ENCODE measurements around the gene BEND3. TPM values are rescaled to one million over a fixed set of nuclear protein-coding genes. Genes with fewer than 3 reads are reported as not detected.

The BEND3 gene
- total RNA-seq, 1 donor from 2014 or later = 10.9 TPM

DNA sequence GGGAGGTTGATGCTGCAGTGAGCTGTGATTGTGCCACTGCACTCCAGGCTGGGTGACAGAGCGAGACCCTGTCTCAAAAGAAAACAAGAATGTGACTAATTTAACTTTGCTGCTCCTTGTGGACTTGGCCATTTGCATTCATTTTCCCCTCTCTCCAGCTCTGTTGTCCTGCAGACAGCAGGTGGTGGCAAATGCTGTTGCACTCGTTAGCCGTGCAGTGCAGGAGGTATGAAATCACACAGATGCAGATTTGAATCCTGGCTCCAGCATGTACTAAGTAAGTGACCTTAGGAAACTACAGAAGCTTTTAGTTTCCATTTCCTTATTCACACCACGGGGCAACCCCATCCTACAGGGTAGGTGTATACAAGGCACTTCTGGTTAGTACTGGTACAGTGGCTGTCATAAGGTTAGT, 9.6 kb upstream of the BEND3 start:
- DNase-seq = peak; percentile 41
- TF ChIP-seq, protein P1, sequence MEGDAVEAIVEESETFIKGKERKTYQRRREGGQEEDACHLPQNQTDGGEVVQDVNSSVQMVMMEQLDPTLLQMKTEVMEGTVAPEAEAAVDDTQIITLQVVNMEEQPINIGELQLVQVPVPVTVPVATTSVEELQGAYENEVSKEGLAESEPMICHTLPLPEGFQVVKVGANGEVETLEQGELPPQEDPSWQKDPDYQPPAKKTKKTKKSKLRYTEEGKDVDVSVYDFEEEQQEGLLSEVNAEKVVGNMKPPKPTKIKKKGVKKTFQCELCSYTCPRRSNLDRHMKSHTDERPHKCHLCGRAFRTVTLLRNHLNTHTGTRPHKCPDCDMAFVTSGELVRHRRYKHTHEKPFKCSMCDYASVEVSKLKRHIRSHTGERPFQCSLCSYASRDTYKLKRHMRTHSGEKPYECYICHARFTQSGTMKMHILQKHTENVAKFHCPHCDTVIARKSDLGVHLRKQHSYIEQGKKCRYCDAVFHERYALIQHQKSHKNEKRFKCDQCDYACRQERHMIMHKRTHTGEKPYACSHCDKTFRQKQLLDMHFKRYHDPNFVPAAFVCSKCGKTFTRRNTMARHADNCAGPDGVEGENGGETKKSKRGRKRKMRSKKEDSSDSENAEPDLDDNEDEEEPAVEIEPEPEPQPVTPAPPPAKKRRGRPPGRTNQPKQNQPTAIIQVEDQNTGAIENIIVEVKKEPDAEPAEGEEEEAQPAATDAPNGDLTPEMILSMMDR (IDR thresholded peaks at IDR 0.05; ENCODE audit: partially characterized antibody, unreplicated experiment) = no peak
- Mint-ChIP-seq H3K4me1 (ENCODE audit: low read depth, unreplicated experiment) (peaks cover 5% of the 10 kb centered on the region), H3K4me3 (ENCODE audit: unreplicated experiment) (peak overlapping the region; percentile 25), H3K9me3 (ENCODE audit: unreplicated experiment) (peaks cover 1% of the 10 kb centered on the region), H3K27me3 (ENCODE audit: unreplicated experiment) (peaks cover 4% of the 10 kb centered on the region), H3K27ac (ENCODE audit: unreplicated experiment) (peak overlapping the region; percentile 64), H3K36me3 (ENCODE audit: unreplicated experiment) (no peaks in the 10 kb centered on the region)

DNA sequence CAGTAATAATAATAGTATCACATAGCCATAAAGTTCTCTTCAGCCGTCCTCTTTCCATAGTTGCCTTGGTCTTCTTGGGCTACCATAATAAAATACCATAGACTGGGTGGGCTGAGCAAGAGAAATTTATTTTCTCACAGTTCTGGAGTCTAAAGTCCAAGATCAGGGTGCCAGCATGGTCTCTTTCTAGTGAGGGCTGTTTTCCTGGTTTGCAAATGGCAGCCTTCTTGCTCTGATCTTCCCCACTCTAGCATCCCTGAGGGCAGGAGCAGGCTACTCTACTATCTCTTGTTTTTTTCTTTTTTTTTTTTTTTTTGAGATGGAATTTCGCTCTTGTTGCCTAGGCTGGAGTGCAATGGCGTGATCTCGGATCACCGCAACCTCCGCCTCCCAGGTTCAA, 8.2 kb upstream of the BEND3 start:
- Mint-ChIP-seq H3K4me3 (ENCODE audit: unreplicated experiment) (no peak overlapping the region), H3K27me3 (ENCODE audit: unreplicated experiment) (peaks cover 4% of the 10 kb centered on the region), H3K9me3 (ENCODE audit: unreplicated experiment) (peaks cover 1% of the 10 kb centered on the region), H3K4me1 (ENCODE audit: low read depth, unreplicated experiment) (peaks cover 5% of the 10 kb centered on the region), H3K36me3 (ENCODE audit: unreplicated experiment) (no peaks in the 10 kb centered on the region), H3K27ac (ENCODE audit: unreplicated experiment) (no peak overlapping the region)
- TF ChIP-seq, protein P1 (IDR thresholded peaks at IDR 0.05; ENCODE audit: partially characterized antibody, unreplicated experiment) = no peak
- no peak for DNase-seq

DNA sequence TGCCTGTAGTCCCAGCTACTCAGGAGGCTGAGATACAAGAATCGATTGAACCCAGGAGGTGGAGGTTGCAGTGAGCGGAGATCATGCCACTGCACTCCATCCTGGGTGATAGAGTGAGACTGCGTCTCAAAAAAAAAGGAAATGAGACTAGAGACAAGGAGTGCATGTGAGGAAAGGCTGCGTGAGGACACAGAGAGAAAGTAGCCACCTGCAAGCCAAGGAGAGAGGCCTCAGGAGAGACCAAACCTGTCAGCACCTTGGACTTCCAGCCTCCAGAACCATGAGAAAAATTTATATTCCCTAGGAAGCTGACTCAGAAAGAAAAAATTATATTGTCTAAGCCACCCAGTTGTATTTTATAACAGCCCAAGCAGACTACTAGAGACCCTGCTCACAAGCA, 7.4 kb upstream of the BEND3 start:
- no peaks in the 10 kb centered on the region for H3K36me3 Mint-ChIP-seq (ENCODE audit: unreplicated experiment)
- no peak for DNase-seq
- peaks cover 4% of the 10 kb centered on the region for H3K27me3 Mint-ChIP-seq (ENCODE audit: unreplicated experiment)
- peaks cover 1% of the 10 kb centered on the region for H3K9me3 Mint-ChIP-seq (ENCODE audit: unreplicated experiment)
- peaks cover 5% of the 10 kb centered on the region for H3K4me1 Mint-ChIP-seq (ENCODE audit: low read depth, unreplicated experiment)
- no peak overlapping the region for H3K27ac Mint-ChIP-seq (ENCODE audit: unreplicated experiment)
- TF ChIP-seq, protein P1 (IDR thresholded peaks at IDR 0.05; ENCODE audit: partially characterized antibody, unreplicated experiment) = no peak
- no peak overlapping the region for H3K4me3 Mint-ChIP-seq (ENCODE audit: unreplicated experiment)

DNA sequence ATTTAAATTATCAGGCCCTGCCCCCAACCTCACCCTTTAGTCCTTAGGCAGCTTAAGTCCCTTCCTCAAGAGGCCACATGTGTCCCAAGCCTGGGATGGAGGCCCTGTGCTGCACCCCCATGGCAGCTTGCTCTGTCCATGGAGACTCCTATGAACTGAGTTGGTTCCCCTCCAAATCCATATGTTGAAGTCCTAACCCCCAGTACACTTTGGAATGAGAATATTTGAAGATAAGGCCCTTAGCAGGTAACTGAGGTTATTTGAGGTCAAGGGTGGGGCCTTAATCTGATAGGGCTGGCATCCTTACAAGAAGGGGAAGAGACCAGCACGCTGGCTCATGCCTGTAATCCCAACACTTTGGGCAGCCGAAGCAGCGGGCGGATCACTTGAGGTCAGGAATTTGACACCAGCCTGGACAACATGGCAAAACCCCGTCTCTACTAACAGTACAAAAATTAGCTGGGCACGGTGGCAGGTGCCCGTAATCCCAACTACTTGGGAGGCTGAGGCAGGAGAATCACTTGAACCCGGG, 6.7 kb upstream of the BEND3 start:
- no peak for DNase-seq

DNA sequence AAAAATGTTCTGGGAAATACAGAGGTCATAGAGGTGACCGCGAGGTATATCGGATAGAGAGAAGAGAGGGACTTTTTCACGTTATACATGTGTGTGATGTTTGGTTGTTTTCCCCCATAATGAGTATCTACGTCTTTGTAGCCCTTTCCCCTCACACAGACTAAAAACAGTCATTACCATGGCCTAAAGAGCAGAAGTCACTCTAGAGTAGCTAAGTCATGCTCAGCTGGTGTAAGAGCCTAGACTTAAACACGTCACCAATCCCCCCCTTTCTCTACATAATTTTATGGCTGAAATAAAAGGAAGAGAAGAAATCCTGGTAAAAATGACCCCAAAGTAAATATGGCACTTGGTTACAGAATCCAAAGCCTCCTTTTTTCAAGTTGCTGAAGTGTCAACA, 6.0 kb upstream of the BEND3 start:
- H3K9me3 Mint-ChIP-seq (ENCODE audit: unreplicated experiment) = peaks cover 8% of the 10 kb centered on the region
- no peak overlapping the region for H3K4me3 Mint-ChIP-seq (ENCODE audit: unreplicated experiment)
- DNase-seq = no peak
- H3K36me3 Mint-ChIP-seq (ENCODE audit: unreplicated experiment) = no peaks in the 10 kb centered on the region
- peaks cover 12% of the 10 kb centered on the region for H3K4me1 Mint-ChIP-seq (ENCODE audit: low read depth, unreplicated experiment)
- H3K27me3 Mint-ChIP-seq (ENCODE audit: unreplicated experiment) = peaks cover 9% of the 10 kb centered on the region
- TF ChIP-seq, protein P1 (IDR thresholded peaks at IDR 0.05; ENCODE audit: partially characterized antibody, unreplicated experiment) = no peak
- H3K27ac Mint-ChIP-seq (ENCODE audit: unreplicated experiment) = no peak overlapping the region

More for the DNA sequence above, 6.7 kb upstream of the BEND3 start:
- H3K4me1 Mint-ChIP-seq (ENCODE audit: low read depth, unreplicated experiment) = peaks cover 8% of the 10 kb centered on the region
- peaks cover 1% of the 10 kb centered on the region for H3K9me3 Mint-ChIP-seq (ENCODE audit: unreplicated experiment)
- H3K27me3 Mint-ChIP-seq (ENCODE audit: unreplicated experiment) = peaks cover 4% of the 10 kb centered on the region
- TF ChIP-seq, protein P1 (IDR thresholded peaks at IDR 0.05; ENCODE audit: partially characterized antibody, unreplicated experiment) = no peak
- no peak overlapping the region for H3K4me3 Mint-ChIP-seq (ENCODE audit: unreplicated experiment)
- H3K27ac Mint-ChIP-seq (ENCODE audit: unreplicated experiment) = no peak overlapping the region
- H3K36me3 Mint-ChIP-seq (ENCODE audit: unreplicated experiment) = no peaks in the 10 kb centered on the region
